SU-DHL-6 (cell line): ENCODE results near the gene AK1.

ENCODE experiments used
- H2AFZ ChIP-seq: fragments of 200-600 bp; sonication (generic); 2 replicates; pipeline ENCODE4 v1.6.1; 2014; ENCODE audit warnings: low read depth, mild to moderate bottlenecking, moderate library complexity, mixed read lengths, antibody characterized with exemption, low read length; ENCODE audit not compliant: severe bottlenecking
- H3F3A ChIP-seq: fragments of 200-600 bp; shearing (Covaris generic); 2 replicates; pipeline ENCODE4 v1.6.0; 2016; ENCODE audit warnings: antibody characterized with exemption, mild to moderate bottlenecking; ENCODE audit not compliant: insufficient read depth
- H3K27ac ChIP-seq: fragments of 200-600 bp; sonication (generic); 2 replicates; pipeline ENCODE4 v1.5.1; 2016; ENCODE audit warnings: low read depth, mild to moderate bottlenecking, low read length, moderate library complexity, mixed read lengths
- H3K27me3 ChIP-seq: fragments of 200-600 bp; sonication (generic), shearing (Covaris generic); 2 replicates; pipeline ENCODE4 v1.6.0; 2014; ENCODE audit warnings: mild to moderate bottlenecking, low read length
- H3K36me3 ChIP-seq: fragments of 200-600 bp; sonication (generic); 2 replicates; pipeline ENCODE4 v1.6.1; 2014; ENCODE audit warnings: mild to moderate bottlenecking, low read length, mixed read lengths
- H3K4me2 ChIP-seq: fragments of 300-600, 200-600 bp; shearing (Covaris generic), sonication (generic); 2 replicates; pipeline ENCODE4 v1.6.0; 2014; ENCODE audit warnings: low read length, low read depth, mild to moderate bottlenecking; ENCODE audit not compliant: poor library complexity, severe bottlenecking
- H3K4me3 ChIP-seq: fragments of 200-600 bp; sonication (generic); 2 replicates; pipeline ENCODE4 v1.5.1; 2014; ENCODE audit warnings: antibody characterized with exemption, low read length, mild to moderate bottlenecking, mixed read lengths; ENCODE audit not compliant: insufficient read depth, poor library complexity, severe bottlenecking
- H3K79me2 ChIP-seq: fragments of 200-600 bp; sonication (generic); 2 replicates; pipeline ENCODE4 v1.6.1; 2014; ENCODE audit warnings: mild to moderate bottlenecking, low read length, moderate library complexity; ENCODE audit not compliant: insufficient read depth
- H3K9ac ChIP-seq: fragments of 200-600 bp; sonication (generic); 2 replicates; pipeline ENCODE4 v1.7.0; 2014; ENCODE audit warnings: mild to moderate bottlenecking, low read length
- H3K9me2 ChIP-seq: fragments of 200-600 bp; sonication (generic); replicated peaks from 2 replicates; pipeline ENCODE4 v1.6.1; 2014; ENCODE audit warnings: low read length; ENCODE audit not compliant: insufficient read depth
- H3K9me3 ChIP-seq: fragments of 200-600 bp; sonication (generic); 2 replicates; pipeline ENCODE4 v1.6.1; 2014; ENCODE audit warnings: low read length, mixed read lengths; ENCODE audit not compliant: insufficient read depth
- H4K20me1 ChIP-seq: fragments of 200-600 bp; sonication (generic); 2 replicates; pipeline ENCODE4 v1.6.1; 2014; ENCODE audit warnings: low read depth, mild to moderate bottlenecking, antibody characterized with exemption, low read length, moderate library complexity, mixed read lengths
- CTCF ChIP-seq: fragments of 200-600 bp; sonication (generic); IDR thresholded peaks from one replicate; pipeline ENCODE4 v1.5.1; 2017; ENCODE audit warnings: antibody characterized with exemption, mild to moderate bottlenecking, low read length, moderate library complexity; ENCODE audit not compliant: insufficient read depth, poor library complexity, severe bottlenecking
- EZH2phosphoT487 ChIP-seq: fragments of 200-600 bp; sonication (generic), shearing (Covaris generic); conservative IDR thresholded peaks from 2 replicates; pipeline ENCODE4 v1.6.1; 2018; ENCODE audit warnings: mild to moderate bottlenecking, antibody characterized with exemption, low read length, moderate library complexity, mixed read lengths

Gene AK1

GRCh38 chr9:127878001-127878651, 651 bp upstream of the AK1 start:
- H3K4me2 ChIP-seq: no peak overlapping the region
- no peaks in the 10 kb centered on the region for H3K27me3 ChIP-seq
- H3K36me3 ChIP-seq: no peaks in the 10 kb centered on the region
- no peaks in the 10 kb centered on the region for H3F3A ChIP-seq
- H3K4me3 ChIP-seq: no peak overlapping the region
- H4K20me1 ChIP-seq: no peaks in the 10 kb centered on the region
- no peak overlapping the region for H3K27ac ChIP-seq
- no peaks in the 10 kb centered on the region for H3K9me2 ChIP-seq
- no peaks in the 10 kb centered on the region for H3K79me2 ChIP-seq
- H2AFZ ChIP-seq: no peak overlapping the region
- H3K9ac ChIP-seq: no peak overlapping the region
- H3K9me3 ChIP-seq: no peaks in the 10 kb centered on the region
- TF ChIP-seq EZH2phosphoT487 (no peak), CTCF (no peak)

DNA sequence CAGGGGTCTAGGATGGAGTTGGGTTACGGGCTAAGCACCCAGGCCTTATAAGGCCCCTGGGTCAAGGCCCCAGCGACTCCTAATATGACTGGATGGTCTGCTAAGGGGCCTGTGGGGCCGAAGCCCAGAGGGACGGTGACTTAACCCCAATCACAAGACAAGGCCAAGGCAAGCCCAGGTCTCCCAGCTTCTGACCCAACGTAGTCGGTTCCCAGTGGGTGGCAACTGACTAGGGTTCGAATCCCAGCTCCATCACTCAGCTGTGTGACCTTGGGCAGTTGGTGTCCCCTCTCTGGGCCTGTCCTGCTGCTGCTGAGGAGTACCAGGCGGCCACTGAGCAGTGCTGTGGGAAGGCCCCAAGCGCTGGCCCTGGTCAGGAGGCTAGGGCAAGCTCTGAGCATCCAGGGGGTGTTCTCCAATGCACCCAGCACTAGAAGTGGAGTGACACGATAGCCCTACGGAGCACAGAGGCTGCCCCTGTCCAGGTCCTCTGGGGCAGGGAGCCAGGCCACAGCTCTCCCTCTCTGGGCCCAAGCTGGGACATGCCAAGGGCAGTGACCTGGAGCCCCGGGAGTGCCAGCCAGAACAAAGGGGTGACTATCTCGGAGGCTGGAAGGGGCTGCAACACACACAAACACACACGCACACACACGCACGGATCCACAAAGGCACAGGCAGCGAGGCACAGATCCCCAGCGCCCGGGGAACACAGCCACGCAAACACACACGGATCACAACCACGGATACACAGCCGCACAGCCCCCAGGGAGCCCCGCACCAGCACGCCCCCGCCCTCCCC, 512 bp downstream of the AK1 start:
- no peaks in the 10 kb centered on the region for H4K20me1 ChIP-seq
- no peaks in the 10 kb centered on the region for H3K9me2 ChIP-seq
- H3K9me3 ChIP-seq: no peaks in the 10 kb centered on the region
- TF ChIP-seq EZH2phosphoT487 (no peak), CTCF (no peak)
- H3K9ac ChIP-seq: no peak overlapping the region
- H3F3A ChIP-seq: no peaks in the 10 kb centered on the region
- no peaks in the 10 kb centered on the region for H3K27me3 ChIP-seq
- no peak overlapping the region for H3K4me3 ChIP-seq
- H3K79me2 ChIP-seq: no peaks in the 10 kb centered on the region
- no peak overlapping the region for H2AFZ ChIP-seq
- no peaks in the 10 kb centered on the region for H3K36me3 ChIP-seq
- no peak overlapping the region for H3K27ac ChIP-seq
- H3K4me2 ChIP-seq: no peak overlapping the region

DNA sequence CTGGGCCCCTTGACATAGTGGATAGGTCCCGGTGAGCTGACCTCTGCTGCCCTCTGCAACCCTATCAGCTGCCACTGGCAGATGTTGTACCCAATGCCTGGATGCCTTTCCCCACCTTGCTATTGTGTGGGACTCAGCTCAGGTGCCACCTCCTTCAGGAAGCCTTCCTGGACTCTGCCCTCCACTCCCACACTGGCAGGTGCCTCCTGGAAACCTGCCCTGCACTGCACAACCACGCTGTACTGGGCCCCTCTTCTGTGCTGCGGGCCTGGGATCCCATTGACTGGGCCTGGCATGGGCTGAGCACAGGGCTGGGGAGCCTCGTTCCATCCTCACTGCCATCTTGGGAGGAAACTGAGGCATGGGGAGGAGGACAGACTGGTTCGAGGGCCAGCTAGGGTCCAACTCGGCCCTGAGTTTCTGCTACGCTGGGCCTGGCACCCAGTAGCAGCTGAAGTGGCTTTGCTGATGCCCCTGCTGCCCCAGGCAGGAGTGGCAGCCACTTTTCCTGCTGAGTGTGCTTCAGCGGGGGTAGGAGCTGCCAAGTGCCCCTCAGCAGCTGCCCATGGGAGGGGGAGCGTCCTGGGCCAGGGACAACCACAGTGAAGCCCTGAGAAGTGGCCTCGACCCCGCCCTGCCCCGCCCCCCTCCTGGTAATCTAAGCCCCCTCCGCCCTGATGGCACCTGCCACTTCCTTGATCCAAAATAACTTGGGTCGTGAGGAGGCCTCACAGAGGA, 1.3 kb downstream of the AK1 start:
- TF ChIP-seq CTCF: no peak
- no peak for TF ChIP-seq EZH2phosphoT487
- H3K9me2 ChIP-seq: no peaks in the 10 kb centered on the region
- no peak overlapping the region for H3K9ac ChIP-seq
- no peaks in the 10 kb centered on the region for H4K20me1 ChIP-seq
- H3K79me2 ChIP-seq: no peaks in the 10 kb centered on the region
- H3K36me3 ChIP-seq: no peaks in the 10 kb centered on the region
- H3K4me2 ChIP-seq: no peak overlapping the region
- no peak overlapping the region for H3K4me3 ChIP-seq
- no peak overlapping the region for H3K27ac ChIP-seq
- no peaks in the 10 kb centered on the region for H3F3A ChIP-seq
- no peaks in the 10 kb centered on the region for H3K9me3 ChIP-seq
- H2AFZ ChIP-seq: no peak overlapping the region
- no peaks in the 10 kb centered on the region for H3K27me3 ChIP-seq
